Astrocyte of the cerebellum (primary cell): Measurements from ENCODE around the gene TRMT6.

Source experiments
- DNase-seq: peaks from one replicate; pipeline ENCODE4 v3.0.0-alpha.2; 2011; ENCODE audit warnings: low read depth
- H3K4me3 ChIP-seq: 2 replicates; pipeline ENCODE4 v1.5.1; 2011; ENCODE audit warnings: mild to moderate bottlenecking, low read depth, low read length, moderate library complexity
- in situ Hi-C: cut with HindIII; loops from 2 replicates; pipeline ENCODE4 v1.10.0; 2017; ENCODE audit warnings: low sequenced_read_pairs
- TF ChIP-seq, protein P1 (sequence below): IDR thresholded peaks from 2 replicates; pipeline ENCODE4 v1.5.1; 2012; ENCODE audit warnings: low read length, low read depth, moderate library complexity, mild to moderate bottlenecking; ENCODE audit errors: missing control alignments

The TRMT6 gene

DNA sequence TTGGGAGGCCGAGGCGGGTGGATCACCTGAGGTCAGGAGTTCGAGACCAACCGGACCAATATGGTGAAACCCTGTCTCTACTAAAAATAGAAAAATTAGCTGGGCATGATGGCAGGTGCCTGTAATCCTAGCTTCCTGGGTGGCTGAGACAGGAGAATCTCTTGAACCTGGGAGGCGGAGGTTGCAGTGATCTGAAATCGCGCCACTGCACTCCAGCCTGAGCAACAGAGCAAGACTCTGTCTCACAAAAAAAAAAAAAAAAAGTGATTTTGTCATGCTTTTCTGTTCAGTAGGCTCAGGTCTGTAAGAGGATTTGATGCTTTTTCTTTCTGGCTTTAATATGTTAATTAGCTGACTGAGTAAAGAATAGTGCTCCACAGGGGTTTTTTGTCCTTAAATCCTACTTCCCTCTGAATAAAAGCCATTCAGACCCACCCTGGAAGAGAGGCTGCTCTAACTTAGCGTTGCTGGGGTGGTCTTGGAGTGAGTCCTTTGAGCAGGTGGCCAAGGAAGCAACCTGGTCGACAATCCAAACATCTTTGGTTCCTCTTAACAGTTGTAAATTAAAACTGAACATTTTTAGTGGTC, 19.1 kb upstream of the TRMT6 start:
- H3K4me3 ChIP-seq, result no peak overlapping the region
- in situ Hi-C loops, result no loop called here
- TF ChIP-seq, protein P1, sequence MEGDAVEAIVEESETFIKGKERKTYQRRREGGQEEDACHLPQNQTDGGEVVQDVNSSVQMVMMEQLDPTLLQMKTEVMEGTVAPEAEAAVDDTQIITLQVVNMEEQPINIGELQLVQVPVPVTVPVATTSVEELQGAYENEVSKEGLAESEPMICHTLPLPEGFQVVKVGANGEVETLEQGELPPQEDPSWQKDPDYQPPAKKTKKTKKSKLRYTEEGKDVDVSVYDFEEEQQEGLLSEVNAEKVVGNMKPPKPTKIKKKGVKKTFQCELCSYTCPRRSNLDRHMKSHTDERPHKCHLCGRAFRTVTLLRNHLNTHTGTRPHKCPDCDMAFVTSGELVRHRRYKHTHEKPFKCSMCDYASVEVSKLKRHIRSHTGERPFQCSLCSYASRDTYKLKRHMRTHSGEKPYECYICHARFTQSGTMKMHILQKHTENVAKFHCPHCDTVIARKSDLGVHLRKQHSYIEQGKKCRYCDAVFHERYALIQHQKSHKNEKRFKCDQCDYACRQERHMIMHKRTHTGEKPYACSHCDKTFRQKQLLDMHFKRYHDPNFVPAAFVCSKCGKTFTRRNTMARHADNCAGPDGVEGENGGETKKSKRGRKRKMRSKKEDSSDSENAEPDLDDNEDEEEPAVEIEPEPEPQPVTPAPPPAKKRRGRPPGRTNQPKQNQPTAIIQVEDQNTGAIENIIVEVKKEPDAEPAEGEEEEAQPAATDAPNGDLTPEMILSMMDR, result no peak
- no peak for DNase-seq

DNA sequence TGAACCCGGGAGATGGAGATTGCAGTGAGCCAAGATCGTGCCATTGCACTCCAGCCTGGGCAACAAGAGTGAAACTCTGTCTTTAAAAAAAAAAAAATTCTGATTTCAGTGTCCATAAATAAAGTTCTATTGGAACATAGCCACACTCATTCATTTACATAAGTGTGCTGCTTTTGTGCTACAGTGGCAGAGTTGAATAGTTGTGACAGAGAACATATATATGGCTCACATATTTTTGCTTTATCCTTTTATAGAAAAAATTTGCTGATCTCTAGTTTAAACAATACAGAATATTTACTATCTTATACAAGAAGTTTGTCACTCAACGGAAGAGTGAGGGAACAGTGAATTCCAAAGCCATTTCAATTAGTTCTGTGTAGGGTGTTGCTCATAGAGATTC, 18.1 kb upstream of the TRMT6 start:
- no peak for DNase-seq
- TF ChIP-seq, protein P1, result no peak
- in situ Hi-C loops, result no loop called here
- no peak overlapping the region for H3K4me3 ChIP-seq

DNA sequence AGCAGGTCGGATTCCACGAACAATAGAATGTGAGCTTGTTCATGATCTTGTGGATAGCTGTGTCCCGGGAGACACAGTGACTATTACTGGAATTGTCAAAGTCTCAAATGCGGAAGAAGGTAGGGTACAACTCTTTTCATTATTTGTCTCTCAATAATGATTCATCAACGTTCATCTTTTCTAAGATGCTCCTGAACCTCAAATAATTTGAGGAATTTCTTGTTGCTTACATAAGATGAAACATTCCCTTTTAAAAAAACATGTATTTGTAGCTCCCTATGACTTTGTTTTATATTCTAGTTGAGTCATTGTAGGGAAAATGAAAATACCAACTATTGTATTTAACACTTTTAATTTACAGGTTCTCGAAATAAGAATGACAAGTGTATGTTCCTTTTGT, 17.1 kb upstream of the TRMT6 start:
- TF ChIP-seq, protein P1, result no peak
- no peak overlapping the region for H3K4me3 ChIP-seq
- in situ Hi-C loops, result no loop called here
- no peak for DNase-seq

DNA sequence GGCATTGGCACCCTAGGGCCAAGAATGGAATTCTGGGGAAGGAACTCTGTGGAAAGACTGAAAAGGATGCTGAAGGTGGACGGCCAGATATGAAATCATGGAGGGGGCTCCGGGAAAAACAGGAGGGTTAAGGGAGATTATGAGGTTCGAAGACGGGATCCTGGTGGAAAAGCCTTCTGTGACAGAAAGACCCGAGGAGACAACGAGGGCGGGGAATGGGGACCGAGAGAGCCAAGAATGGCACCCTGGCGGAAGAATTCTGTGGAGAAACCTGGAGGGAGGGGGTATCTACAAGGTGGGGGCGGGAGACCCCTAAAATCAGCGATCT, 426 bp downstream of the TRMT6 start:
- in situ Hi-C loops, result no loop called here
- DNase-seq, result no peak

DNA sequence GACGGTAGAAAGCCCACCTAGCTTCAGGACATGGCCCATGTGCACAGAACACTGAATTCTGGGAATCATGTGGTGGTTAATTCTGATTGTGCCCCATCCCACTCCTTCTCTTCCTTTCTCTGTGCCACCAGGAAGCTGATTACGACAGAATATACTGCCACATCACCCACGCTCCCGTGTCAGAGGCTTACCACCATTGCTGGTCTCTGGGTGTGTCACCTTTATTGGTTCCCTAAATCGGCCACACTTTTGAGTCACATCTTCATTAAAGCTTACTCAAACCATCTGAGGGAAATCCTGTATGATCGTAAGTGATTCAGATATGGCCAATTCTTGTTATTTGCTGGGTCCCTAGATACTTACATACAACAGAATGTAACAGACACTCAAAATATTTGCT, 3.1 kb downstream of the TRMT6 start:
- TF ChIP-seq, protein P1, result no peak
- DNase-seq, result no peak
- no peak overlapping the region for H3K4me3 ChIP-seq
- in situ Hi-C loops, result no loop called here

More for the DNA sequence above, 426 bp downstream of the TRMT6 start:
- peak overlapping the region; percentile 90 for H3K4me3 ChIP-seq
- TF ChIP-seq, protein P1, result no peak

DNA sequence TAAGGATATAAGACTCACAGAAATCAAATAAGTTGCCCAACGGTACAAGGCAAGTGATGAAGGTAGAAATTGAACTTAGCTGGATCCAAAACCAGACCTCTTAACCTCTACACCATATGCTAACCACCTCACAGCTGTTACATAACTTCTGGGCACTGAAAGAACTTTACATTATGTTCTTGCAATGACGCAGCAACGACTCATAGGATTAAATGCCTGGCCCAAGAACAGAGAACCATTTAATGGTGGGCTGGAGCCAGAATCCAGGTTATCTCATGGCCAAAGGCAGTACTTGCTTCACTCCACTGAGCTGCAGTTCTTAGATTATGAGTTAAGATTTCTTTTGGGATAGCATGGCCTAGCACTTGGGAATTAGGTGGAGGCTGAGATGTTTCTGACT, 4.4 kb downstream of the TRMT6 start:
- in situ Hi-C loops, result no loop called here
- H3K4me3 ChIP-seq, result no peak overlapping the region
- TF ChIP-seq, protein P1, result no peak
- DNase-seq, result peak; percentile 36
